22Rv1 (cell line): ENCODE results near the gene KDM5A.

Experiments
- H3K27ac ChIP-seq: fragments of 450-650 bp; 2 replicates; pipeline ENCODE4 v1.5.1; 2017
- ZFX ChIP-seq: fragments of 450-650 bp; IDR thresholded peaks from 2 replicates; pipeline ENCODE4 v1.6.1; 2017; ENCODE audit warnings: antibody characterized with exemption, borderline replicate concordance
- TF ChIP-seq, protein P1 (sequence below): fragments of 450-650 bp; IDR thresholded peaks from 2 replicates; pipeline ENCODE4 v1.5.1; 2017; ENCODE audit warnings: mild to moderate bottlenecking

The KDM5A gene

DNA sequence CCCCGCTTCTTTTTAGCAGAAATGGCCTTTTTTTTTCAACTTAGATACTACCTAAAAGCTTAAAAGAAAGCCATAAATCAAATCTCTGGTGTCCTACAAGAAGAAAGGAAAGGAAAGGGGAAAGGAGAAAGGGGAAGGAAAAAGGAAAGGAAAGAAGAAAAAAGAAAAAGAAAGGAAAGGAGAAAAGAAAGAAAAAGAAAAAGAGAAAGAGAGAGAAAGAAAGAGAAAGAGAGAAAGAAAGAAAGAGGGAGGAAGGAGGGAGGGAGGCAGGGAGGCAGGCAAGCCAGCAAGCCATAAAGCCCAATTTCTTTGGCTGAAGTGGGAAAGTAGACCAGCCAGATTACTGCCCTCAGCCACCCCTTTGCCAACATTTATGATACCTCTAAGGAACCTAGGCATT lies 94.0 kb downstream of the KDM5A start:
- H3K27ac ChIP-seq = no peak overlapping the region
- TF ChIP-seq, protein P1, sequence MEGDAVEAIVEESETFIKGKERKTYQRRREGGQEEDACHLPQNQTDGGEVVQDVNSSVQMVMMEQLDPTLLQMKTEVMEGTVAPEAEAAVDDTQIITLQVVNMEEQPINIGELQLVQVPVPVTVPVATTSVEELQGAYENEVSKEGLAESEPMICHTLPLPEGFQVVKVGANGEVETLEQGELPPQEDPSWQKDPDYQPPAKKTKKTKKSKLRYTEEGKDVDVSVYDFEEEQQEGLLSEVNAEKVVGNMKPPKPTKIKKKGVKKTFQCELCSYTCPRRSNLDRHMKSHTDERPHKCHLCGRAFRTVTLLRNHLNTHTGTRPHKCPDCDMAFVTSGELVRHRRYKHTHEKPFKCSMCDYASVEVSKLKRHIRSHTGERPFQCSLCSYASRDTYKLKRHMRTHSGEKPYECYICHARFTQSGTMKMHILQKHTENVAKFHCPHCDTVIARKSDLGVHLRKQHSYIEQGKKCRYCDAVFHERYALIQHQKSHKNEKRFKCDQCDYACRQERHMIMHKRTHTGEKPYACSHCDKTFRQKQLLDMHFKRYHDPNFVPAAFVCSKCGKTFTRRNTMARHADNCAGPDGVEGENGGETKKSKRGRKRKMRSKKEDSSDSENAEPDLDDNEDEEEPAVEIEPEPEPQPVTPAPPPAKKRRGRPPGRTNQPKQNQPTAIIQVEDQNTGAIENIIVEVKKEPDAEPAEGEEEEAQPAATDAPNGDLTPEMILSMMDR = no peak
- no peak for TF ChIP-seq ZFX

DNA sequence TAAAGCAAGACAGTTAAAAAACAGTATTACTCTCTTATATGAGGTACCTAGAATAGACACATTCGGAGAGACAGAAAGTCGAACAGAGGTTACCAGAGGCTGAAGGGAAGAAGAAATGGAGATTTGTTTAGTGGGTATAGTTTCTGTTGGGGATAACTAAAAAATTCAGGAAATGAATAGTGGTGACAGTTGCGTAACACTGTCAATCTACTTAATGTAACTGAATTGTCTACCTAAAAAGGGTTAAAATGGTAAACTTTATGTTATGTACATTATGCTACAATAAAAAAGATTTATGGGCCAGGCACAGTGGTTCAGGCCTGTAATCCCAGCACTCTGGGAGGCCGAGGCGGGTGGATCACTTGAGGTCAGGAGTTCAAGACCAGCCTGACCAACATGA lies 95.9 kb downstream of the KDM5A start:
- no peak overlapping the region for H3K27ac ChIP-seq
- TF ChIP-seq, protein P1 = no peak

DNA sequence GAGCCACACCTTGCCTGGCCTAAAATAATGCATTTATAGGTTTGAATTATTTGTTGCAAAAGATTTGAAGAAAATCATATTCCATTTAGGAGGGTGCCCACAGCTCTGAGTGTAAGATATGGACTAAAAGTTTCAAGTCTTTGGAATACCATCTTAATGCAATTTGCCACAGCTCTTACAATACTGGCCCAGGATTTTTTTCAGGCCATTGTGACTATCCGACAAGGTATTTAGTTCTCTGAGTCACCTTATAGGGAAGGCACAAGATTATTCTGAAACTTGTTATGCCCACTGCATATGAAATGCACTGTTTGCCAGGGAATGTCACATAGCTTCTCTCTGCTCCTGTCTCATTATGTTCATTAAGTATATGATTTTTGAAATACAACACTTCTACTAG lies 96.9 kb downstream of the KDM5A start:
- TF ChIP-seq, protein P1 = no peak
- TF ChIP-seq ZFX = no peak
- no peak overlapping the region for H3K27ac ChIP-seq

DNA sequence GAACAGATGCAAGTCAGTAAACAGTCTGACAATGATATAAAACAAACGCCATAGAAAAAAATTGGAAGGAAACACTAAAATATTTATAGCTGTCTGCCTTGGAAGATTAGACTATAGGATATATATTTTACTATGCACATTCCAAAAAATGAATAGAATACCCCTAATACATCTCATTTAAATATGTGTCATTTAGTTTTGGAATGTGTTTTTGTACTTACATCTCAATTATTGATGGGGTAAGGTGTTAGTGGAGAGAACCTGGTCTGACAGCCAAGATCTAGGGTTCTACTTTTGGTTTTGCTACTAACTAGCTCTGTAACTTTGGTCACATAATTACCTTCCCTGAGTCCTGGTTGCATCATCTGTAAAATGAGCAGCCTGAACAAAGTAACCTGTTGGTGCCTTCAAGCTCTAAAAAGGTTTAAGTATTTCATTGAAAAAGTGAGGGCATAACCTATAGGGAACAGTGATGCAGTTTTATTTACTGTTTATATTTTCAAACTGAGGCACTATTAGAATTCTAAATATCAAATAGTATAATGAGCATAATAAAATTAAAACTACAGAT lies 97.9 kb downstream of the KDM5A start:
- no peak overlapping the region for H3K27ac ChIP-seq
- no peak for TF ChIP-seq ZFX
- TF ChIP-seq, protein P1 = no peak

DNA sequence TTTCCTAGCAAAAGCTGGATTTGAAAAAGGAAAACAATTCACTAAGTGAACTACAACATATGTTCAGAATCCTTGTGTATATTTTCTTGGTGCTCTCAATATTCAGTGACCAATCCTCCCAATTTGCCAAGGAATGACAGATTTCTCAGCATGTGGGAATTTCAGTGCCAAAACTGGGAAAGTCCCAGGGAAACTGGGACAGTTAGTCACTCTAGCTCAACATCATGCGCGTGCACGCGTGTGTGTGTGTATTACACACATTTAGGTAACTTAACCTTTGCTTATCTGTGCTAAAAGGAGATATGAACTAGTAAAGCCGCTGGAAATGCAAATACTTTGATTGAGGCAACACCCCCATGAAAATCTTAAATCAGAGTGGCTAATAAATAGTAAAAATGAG lies 100.4 kb downstream of the KDM5A start:
- H3K27ac ChIP-seq = no peak overlapping the region
- TF ChIP-seq, protein P1 = no peak
- TF ChIP-seq ZFX = no peak

DNA sequence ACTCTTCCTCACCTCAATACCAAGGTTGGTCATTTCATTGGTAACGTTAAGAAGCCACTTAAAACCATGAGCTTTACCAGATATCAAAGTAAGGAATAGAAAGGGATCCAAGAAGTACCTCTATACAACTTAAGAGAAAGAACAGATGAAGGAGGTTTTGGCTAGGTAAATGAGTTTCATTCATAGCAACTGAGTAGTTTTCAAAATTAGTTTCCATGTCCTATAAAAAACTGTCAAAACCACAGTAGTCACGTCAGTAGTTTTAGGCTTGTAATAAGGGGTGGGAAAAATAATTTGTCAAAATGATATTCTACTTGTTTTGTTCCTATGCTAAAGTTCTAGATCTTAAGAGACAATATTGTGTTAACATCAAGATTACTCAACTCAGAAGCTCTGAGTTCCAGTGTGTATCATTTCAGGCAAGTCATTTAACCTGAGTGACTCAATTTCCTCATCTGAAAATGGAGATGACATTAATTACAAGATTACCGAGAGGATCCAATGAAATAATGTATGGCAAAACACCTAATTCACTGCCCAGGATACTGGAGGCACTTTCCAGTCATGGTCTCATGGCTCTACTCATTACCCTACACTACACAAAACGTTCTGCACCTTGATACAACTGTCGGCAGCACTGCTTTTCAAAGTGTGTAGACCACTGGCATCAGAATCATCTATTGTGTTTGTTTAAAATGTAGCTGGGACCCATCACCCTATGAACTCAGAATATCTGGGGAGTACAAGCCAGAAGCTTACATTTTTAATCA lies 102.4 kb downstream of the KDM5A start:
- H3K27ac ChIP-seq = no peak overlapping the region
- no peak for TF ChIP-seq ZFX
- TF ChIP-seq, protein P1 = no peak

DNA sequence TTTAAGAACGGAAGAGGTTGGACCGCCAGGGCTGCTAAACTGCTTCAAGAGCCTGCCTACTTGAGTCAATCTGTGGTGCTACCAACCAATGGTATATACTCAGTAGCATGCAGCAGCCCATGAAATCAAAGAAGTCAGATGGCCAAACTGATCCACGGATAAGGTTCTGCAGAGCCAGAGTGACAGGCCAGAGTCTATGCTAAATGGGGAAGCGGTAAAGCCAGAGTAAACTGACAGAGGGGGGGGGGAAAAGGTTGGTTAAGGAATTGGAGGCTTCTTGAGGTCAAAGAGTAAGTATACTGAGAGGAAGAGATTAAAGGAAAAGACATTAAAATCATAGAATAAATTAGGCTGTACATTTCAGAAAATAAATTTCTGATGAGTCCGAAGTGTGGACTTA lies 111.1 kb downstream of the KDM5A start:
- no peak overlapping the region for H3K27ac ChIP-seq
- TF ChIP-seq ZFX = no peak
- TF ChIP-seq, protein P1 = no peak
